ENCODE data around the gene AIG1. TPM values are rescaled to one million over a fixed set of nuclear protein-coding genes. Genes with fewer than 3 reads are reported as not detected.
A peak's percentile ranks its signal among the peaks of the same experiment; 100 is the strongest.
"Not testable (repeated sequence)": the region's sequence is repeated elsewhere in the genome, so short reads cannot be mapped to it uniquely, and the experiment has no call there.

The AIG1 gene
- total RNA-seq, result 16.9 and 18.5 TPM in 2 replicates

GRCh38 chr6:143060806-143061596 is at the start of gene AIG1:
AIG1 (plus strand) TSS chr6:143060889; CDS start chr6:143060926, 37 bp downstream.
- no peak for DNase-seq

GRCh38 chr6:143014764-143015163 is 45.9 kb upstream of the AIG1 start:
- DNase-seq, result no peak

GRCh38 chr6:143015300-143015706 is 45.4 kb upstream of the AIG1 start:
- DNase-seq, result no peak

GRCh38 chr6:143018955-143019354 is 41.7 kb upstream of the AIG1 start:
- no peak for DNase-seq

- DNase-seq, result not testable (repeated sequence)
Measured at GRCh38 chr6:143020862-143021261, 39.8 kb upstream of the AIG1 start.

GRCh38 chr6:143021543-143021942 is 39.1 kb upstream of the AIG1 start:
- DNase-seq, result no peak

GRCh38 chr6:143022587-143022986 is 38.1 kb upstream of the AIG1 start:
- DNase-seq, result no peak

GRCh38 chr6:143023695-143024094 is 37.0 kb upstream of the AIG1 start:
- no peak for DNase-seq

GRCh38 chr6:143024977-143025376 is 35.7 kb upstream of the AIG1 start:
- DNase-seq, result no peak

GRCh38 chr6:143026696-143027449 is 33.8 kb upstream of the AIG1 start:
- peak; percentile 74 for DNase-seq

- DNase-seq, result no peak
Measured at GRCh38 chr6:143034689-143035334, 25.9 kb upstream of the AIG1 start.

GRCh38 chr6:143037470-143037869 is 23.2 kb upstream of the AIG1 start:
- DNase-seq, result no peak

GRCh38 chr6:143038833-143039232 is 21.9 kb upstream of the AIG1 start:
- no peak for DNase-seq

GRCh38 chr6:143039548-143039947 is 21.1 kb upstream of the AIG1 start:
- DNase-seq, result no peak

- DNase-seq, result no peak
Measured at GRCh38 chr6:143040018-143040417, 20.7 kb upstream of the AIG1 start.

GRCh38 chr6:143044345-143044744 is 16.3 kb upstream of the AIG1 start:
- DNase-seq, result not testable (repeated sequence)

GRCh38 chr6:143049611-143050010 is 11.1 kb upstream of the AIG1 start:
- DNase-seq, result no peak

GRCh38 chr6:143050509-143050908 is 10.2 kb upstream of the AIG1 start:
- no peak for DNase-seq

- DNase-seq, result no peak
Measured at GRCh38 chr6:143052282-143052681, 8.4 kb upstream of the AIG1 start.

- no peak for DNase-seq
Measured at GRCh38 chr6:143053856-143054255, 6.8 kb upstream of the AIG1 start.

- DNase-seq, result no peak
Measured at GRCh38 chr6:143054329-143054728, 6.4 kb upstream of the AIG1 start.

- no peak for DNase-seq
Measured at GRCh38 chr6:143055213-143055612, 5.5 kb upstream of the AIG1 start.

GRCh38 chr6:143055891-143056290 is 4.8 kb upstream of the AIG1 start:
- no peak for DNase-seq

- peak; percentile 7 for DNase-seq
Measured at GRCh38 chr6:143058987-143059386, 1.7 kb upstream of the AIG1 start.
